ENCODE results near the gene TREH.

TREH gene

GRCh38 chr11:118663381-118663780 is 16.1 kb downstream of the TREH start:
- DNase-seq (ENCODE audit: low spot score): no peak

DNA sequence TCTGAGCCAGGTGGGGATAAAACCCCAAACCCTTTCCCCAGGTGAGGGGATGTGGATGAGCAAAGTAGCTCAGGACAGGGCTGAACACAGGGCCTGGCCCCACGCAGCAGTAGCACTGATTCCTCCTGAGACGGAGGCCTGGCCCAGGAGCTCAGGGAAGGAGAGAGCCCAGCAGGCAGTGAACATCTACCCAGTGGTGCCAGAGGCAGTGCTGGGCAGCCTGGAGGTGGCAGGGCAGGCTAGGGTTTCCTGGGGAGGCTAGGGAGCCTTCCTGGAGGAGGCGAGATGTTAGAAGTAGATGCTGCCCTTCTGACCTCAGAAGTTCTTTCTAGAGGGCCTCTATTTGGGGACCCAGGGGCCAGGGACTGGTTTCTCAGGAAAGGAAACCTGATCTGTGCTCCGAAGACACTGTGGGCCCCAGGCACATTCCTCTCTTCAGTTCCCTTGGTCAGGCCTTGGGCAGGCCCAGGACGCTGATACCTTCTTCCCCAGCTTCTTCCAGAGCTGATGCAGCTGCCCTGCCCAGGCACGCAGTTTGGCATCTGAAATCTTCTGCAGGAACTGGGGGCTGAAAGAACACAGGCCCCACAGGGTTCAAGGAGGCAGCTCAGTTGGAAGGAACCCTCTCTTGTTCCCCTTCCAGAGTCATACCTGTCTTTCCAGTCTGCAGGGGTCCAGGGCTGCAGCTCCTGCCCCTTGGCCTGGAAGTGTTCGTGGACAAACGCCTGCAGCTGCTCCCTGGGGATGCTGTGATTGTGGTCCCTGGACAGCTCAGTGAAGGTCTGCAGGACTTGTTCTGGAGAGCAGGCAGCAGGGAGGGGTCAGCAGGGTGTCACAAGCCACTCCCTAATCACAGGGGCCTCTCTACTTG is 16.8 kb downstream of the TREH start:
- no peak for DNase-seq (ENCODE audit: low spot score)

- no peak for DNase-seq (ENCODE audit: low spot score)
Observed at GRCh38 chr11:118661425-118662301, 17.8 kb downstream of the TREH start.

DNA sequence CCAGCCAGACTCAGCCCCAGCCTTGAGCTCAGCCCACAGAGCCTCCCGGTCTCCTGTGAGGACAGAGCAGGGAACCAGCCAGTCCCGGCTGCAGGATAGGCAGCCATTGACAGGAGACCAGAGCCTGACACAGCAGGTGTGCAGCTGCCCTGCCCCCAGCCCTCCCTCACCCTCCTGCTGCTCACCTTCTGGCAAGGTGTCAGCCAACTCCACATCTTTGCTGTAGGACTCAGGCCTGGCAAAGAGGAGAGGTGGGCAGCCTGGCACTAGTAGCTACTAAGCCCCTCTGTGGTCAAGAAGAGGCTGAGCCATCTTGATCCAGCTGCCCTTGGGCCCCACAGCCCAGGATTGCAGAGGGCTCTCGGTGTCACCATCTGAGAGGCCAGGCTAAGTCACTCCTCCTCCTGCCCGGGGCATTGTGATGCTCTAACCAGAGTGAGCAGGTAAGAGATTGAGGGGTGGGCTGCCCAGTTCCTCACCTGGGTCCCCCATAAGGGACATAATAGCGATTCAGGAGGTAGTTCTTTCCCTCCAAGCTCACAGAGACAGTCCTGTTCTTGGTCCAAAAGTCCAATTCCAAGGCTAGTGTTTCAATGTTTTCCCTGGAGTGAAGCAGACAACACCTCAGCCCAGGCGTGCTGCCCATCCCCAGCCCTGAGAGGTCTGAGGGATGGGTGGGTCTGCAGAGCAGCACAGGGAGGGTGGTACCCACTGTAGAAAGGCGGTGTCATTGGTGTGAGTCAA is 18.6 kb downstream of the TREH start:
- DNase-seq (ENCODE audit: low spot score): no peak

GRCh38 chr11:118659953-118660680 is 19.3 kb downstream of the TREH start:
- DNase-seq (ENCODE audit: low spot score): no peak

DNA sequence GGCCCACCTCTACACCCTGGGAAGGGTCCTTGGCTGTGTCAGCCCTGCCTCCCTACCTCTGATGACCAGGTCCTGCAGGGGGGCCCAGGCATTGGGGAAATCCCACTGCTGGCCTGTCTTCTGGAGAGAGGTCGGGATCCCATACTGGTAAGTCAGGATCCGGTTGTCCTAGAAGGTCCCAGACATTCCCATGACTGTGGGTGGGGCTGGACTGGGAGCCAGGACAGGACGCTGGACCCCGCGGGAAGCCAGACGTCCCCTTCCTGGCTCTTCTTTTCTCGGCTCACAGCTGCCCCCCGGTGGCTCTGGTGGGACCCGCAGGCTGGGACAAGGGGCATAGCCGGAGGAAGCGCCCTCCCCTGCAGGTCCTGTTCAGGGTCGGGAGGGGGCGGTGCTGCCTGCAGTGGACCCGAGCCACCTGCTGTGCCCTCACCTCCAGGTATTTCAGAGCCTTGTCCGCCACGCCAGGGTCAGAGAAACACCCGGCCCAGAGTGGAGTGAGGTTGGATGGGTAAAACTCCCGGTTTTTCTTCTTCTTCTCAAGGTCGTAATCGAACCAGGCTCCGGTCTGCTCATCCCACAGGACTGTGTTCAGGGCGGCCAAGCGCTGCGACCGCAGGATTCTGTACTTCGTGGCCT is 20.0 kb downstream of the TREH start:
- DNase-seq (ENCODE audit: low spot score): peak; percentile 87

GRCh38 chr11:118658429-118659313 is 20.8 kb downstream of the TREH start:
- no peak for DNase-seq (ENCODE audit: low spot score)

DNA sequence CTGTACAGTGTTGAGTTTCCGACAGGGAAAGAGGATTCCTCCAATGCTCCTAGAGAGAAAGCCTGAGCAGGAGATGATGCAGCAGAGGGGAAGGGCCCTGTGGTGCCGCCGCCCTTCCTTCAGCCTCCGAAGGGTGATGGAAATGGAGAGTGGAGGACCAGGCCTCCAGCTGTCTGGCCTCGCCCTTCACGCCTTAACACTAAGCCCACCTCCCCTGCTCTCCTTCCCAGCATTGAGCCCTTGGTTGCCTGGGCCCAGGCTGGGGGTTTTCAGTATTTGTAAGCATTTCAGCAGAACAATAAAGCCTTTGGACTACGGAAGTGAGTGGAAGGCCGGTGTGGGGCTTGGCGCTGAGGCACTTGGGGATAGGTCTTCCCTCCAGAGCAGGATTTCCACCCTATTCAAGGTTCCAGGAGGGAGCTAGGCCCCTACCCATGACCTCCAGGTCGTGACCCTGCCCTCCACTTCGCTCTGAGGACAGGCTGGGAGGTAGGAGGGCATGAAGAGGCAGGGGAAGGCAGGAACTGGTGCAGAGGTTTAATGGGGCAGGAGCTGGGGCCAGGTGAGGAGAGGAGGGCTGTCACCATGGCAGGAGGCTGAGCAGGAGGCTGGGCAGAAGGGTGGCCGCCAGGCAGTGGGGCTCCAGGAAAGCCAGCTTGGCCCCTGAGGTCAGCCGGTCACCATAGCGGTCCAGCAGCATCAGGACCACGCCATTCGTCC is 21.6 kb downstream of the TREH start:
- DNase-seq (ENCODE audit: low spot score): no peak

- no peak for DNase-seq (ENCODE audit: low spot score)
Observed at GRCh38 chr11:118657238-118657637, 22.2 kb downstream of the TREH start.

DNA sequence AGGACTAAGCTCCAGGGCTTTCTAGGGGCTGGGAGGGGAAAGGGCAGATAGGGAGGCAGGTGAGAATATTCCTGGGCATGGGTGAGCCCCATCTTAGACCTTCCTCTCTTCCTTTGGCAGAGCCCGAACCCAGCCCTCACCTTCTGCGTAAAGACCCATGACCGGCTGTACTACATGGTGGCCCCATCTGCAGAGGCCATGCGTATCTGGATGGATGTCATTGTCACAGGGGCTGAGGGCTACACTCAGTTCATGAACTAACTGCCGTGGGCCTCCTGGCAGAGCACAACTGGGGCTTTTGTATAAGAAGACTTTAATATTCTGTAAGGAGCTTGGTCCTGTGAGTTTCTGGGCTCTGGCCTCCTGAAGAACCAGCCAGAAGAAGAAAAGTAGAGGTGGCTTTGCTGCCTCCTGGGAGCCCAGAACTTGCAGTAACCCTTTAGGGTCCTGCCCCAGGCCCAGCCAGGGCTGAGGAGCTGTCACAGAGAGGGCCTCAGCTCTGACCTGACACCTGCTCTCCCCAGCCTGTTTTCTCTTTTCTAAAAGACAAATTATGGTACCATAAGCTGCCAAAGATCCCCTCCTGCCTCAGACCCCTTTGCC is 22.8 kb downstream of the TREH start:
- no peak for DNase-seq (ENCODE audit: low spot score)

DNA sequence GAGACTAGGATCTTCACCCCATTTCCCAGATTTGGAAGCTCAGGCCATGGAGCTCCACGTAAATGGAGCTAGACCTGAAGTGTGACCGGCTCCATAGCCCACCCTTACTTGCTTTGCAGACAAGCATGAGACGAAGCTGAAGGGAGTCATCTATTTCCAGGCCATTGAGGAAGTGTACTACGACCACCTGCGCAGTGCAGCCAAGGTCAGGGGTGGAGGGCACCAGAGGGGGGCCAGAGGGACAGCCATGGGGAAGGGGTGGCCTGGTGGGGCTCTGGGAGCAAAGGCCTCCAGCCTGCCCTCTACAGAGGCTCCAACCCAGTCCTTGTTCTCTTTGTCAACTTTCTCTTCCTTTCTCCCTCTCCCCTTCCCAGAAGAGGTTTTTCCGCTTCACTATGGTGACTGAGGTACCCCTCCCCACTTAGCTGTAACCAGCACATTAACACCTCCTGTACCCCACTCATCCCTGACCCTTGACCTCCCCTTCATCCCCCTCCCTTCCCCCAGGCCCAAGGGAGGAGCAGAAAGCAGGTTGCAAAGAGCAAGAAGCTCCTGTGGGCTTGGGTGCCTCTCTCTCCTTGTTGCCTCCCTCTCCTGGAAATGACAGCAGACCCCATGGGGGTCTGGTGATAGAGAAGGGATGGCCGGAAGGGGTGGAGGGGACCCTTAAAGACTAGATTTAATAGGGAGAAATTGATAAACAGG is 23.8 kb downstream of the TREH start:
- no peak for DNase-seq (ENCODE audit: low spot score)

- no peak for DNase-seq (ENCODE audit: low spot score)
Observed at GRCh38 chr11:118653684-118654390, 25.6 kb downstream of the TREH start.

GRCh38 chr11:118652681-118653181 is 26.7 kb downstream of the TREH start:
- peak; percentile 43 for DNase-seq (ENCODE audit: low spot score)

DNA sequence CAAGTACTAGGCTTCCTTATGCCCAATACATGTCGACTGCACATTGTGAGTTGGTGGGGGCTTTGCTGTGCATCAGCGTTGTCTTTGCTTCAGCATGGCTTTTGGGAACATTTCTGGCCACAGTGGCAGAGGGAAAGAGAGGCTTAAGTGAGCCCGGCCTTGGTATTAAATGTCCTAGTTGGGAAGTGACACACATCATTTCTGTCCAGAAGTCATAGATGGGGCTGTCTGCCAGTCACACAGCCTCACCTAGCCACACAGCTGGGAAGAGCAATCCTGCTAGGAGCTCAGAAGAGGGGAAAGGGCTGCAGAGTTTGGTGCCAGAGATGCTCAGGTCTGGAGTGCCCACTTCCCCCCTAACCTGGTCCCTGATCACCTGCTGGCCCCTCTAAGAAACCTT is 27.6 kb downstream of the TREH start:
- no peak for DNase-seq (ENCODE audit: low spot score)

DNA sequence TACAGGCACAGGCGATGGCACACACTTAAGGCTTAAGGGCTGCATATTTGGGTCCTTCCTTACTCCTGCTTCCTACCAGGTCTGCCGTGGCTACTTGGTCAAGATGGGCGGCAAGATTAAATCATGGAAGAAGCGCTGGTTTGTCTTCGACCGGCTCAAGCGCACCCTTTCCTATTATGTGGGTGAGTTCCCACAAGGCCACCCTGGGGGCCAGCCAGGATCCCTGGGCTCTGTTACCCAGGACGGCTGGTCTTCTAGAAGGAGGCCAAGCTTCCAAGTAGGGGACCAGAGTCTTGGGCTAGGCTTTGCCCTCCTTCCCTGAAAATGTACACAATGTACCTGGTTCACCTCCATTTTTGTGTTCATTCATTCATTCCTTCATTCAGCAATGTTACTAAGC is 29.1 kb downstream of the TREH start:
- no peak for DNase-seq (ENCODE audit: low spot score)

DNA sequence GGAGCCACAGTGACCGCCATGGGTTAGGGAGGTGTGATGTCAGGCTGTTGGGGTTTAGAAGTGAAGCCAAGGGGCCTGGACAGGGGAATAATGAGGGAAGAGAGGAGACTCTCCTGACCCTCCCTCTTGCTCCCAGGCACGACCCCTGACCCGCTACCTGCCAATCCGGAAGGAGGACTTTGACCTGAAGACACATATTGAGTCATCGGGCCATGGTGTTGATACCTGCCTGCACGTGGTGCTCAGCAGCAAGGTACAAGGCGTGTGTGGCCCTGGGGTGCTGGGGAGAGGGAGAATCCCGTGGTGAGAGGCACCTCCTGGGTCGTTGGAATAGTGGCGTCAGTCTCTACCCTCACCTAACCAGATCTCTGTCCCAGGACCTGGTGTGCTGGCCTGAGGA is 29.5 kb downstream of the TREH start:
- no peak for DNase-seq (ENCODE audit: low spot score)

DNA sequence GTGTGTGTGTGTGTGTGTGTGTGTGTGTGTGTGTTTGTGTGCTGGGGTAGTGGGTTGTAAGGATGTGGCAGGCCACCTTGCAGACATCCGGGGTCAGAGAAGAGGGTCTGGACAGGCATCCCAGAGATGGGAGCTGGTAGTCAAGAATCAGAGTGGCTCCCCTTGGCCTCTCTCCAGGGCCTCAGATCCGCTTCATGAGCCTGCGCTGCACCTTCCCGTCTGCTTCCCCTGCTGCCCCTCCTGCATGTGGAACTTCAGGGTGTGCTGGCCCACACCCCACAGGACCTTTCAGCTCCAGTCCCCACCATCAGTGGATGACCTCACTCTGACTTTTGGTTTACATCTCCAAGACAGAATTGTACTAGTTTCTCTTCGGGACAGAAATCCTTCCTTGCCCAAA is 31.2 kb downstream of the TREH start:
- DNase-seq (ENCODE audit: low spot score): no peak

- DNase-seq (ENCODE audit: low spot score): no peak
Observed at GRCh38 chr11:118646393-118646792, 33.1 kb downstream of the TREH start.

Measured in Ammon's horn (tissue), 1 donor.